SK-N-SH (cell line): ENCODE results near the gene CACNA1H.

Experiments
- CTCF ChIP-seq: fragments of 200-600 bp; sonication (generic); IDR thresholded peaks from 2 replicates; pipeline ENCODE4 v1.6.1; 2017; ENCODE audit warnings: antibody characterized with exemption, mild to moderate bottlenecking, moderate library complexity
- ELF1 ChIP-seq: IDR thresholded peaks from 2 replicates; pipeline ENCODE4 v1.4.0; 2012
- EP300 ChIP-seq, 2 experiments: IDR thresholded peaks; 2 replicates each; pipeline versions ENCODE4 v1.4.0 to v1.6.1; 2012; ENCODE audit warnings: borderline replicate concordance in 1 of 2, low read depth in 1 of 2, low read length in 1 of 2
- FOXM1 ChIP-seq: IDR thresholded peaks from 2 replicates; pipeline ENCODE4 v1.4.0; 2012; ENCODE audit warnings: low read depth, mild to moderate bottlenecking
- MXI1 ChIP-seq: IDR thresholded peaks from 2 replicates; pipeline ENCODE4 v1.6.1; 2012; ENCODE audit warnings: mild to moderate bottlenecking, low read depth, low read length, improper control_type of control experiment
- POLR2AphosphoS5 ChIP-seq: IDR thresholded peaks from 2 replicates; pipeline ENCODE4 v1.6.1; 2012; ENCODE audit warnings: low read depth, low read length
- RAD21 ChIP-seq: IDR thresholded peaks from 2 replicates; pipeline ENCODE4 v1.6.1; 2012; ENCODE audit warnings: mild to moderate bottlenecking, low read length
- RCOR1 ChIP-seq: fragments of 150-350 bp; IDR thresholded peaks from 2 replicates; pipeline ENCODE4 v1.6.1; 2017; ENCODE audit warnings: antibody characterized with exemption, low read length
- RFX5 ChIP-seq: IDR thresholded peaks from 2 replicates; pipeline ENCODE4 v1.6.1; 2012; ENCODE audit warnings: mild to moderate bottlenecking, improper control_type of control experiment, low read length
- SIN3A ChIP-seq: IDR thresholded peaks from 2 replicates; pipeline ENCODE4 v1.6.1; 2012; ENCODE audit warnings: low read depth, mild to moderate bottlenecking, low read length, moderate library complexity, borderline replicate concordance
- TAF1 ChIP-seq: IDR thresholded peaks from 2 replicates; pipeline ENCODE4 v1.6.1; 2012; ENCODE audit warnings: low read depth, mild to moderate bottlenecking, low read length, moderate library complexity, borderline replicate concordance
- ZBTB33 ChIP-seq: IDR thresholded peaks from 2 replicates; pipeline ENCODE4 v1.4.0; 2012; ENCODE audit warnings: low read depth, borderline replicate concordance
- TF ChIP-seq, protein P1 (sequence below): IDR thresholded peaks from 2 replicates; pipeline ENCODE4 v1.6.1; 2012; ENCODE audit warnings: mild to moderate bottlenecking, low read depth, low read length, moderate library complexity

DNA sequence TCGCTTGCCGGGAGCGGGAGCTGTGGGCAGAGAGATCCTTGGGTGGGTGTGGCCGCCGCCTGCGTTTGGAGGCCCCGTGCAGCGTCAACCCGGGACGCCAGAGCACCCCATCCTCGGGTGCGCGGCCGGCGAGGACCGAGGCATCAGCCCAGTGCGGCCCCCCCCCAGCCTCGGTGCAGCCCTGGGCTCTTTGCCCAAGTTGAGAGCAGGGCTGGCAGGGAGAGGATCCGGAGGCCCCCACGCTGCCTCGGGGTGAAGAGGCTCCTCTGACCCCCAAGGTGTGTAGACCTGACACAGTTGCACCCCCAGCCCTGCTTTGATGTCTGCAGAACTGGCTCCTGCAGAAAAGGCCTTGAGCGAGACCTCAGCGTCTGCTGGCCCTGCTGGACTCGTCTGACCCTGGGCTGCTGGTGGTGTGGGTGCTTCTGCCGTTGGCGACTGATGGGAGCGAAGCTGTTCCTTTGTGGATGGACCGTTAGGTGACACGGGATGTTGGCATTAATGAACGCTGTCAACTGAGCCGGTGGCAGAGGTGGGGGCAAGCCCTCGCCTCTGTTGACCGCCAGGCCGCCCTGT, 8.0 kb downstream of the CACNA1H start:
- TF ChIP-seq CTCF (no peak), POLR2AphosphoS5 (no peak), FOXM1 (no peak), RAD21 (no peak), TAF1 (no peak), RFX5 (no peak), RCOR1 (no peak), ELF1 (no peak), MXI1 (no peak), EP300 (IDR thresholded peaks at IDR 0.05; ENCODE audit: borderline replicate concordance in 1 of 2, low read depth in 1 of 2, low read length in 1 of 2) (no peak), ZBTB33 (no peak), SIN3A (no peak)
- TF ChIP-seq, protein P1, sequence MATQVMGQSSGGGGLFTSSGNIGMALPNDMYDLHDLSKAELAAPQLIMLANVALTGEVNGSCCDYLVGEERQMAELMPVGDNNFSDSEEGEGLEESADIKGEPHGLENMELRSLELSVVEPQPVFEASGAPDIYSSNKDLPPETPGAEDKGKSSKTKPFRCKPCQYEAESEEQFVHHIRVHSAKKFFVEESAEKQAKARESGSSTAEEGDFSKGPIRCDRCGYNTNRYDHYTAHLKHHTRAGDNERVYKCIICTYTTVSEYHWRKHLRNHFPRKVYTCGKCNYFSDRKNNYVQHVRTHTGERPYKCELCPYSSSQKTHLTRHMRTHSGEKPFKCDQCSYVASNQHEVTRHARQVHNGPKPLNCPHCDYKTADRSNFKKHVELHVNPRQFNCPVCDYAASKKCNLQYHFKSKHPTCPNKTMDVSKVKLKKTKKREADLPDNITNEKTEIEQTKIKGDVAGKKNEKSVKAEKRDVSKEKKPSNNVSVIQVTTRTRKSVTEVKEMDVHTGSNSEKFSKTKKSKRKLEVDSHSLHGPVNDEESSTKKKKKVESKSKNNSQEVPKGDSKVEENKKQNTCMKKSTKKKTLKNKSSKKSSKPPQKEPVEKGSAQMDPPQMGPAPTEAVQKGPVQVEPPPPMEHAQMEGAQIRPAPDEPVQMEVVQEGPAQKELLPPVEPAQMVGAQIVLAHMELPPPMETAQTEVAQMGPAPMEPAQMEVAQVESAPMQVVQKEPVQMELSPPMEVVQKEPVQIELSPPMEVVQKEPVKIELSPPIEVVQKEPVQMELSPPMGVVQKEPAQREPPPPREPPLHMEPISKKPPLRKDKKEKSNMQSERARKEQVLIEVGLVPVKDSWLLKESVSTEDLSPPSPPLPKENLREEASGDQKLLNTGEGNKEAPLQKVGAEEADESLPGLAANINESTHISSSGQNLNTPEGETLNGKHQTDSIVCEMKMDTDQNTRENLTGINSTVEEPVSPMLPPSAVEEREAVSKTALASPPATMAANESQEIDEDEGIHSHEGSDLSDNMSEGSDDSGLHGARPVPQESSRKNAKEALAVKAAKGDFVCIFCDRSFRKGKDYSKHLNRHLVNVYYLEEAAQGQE, result no peak
